Measurements from ENCODE around the gene LAMA3.

Gene LAMA3

DNA sequence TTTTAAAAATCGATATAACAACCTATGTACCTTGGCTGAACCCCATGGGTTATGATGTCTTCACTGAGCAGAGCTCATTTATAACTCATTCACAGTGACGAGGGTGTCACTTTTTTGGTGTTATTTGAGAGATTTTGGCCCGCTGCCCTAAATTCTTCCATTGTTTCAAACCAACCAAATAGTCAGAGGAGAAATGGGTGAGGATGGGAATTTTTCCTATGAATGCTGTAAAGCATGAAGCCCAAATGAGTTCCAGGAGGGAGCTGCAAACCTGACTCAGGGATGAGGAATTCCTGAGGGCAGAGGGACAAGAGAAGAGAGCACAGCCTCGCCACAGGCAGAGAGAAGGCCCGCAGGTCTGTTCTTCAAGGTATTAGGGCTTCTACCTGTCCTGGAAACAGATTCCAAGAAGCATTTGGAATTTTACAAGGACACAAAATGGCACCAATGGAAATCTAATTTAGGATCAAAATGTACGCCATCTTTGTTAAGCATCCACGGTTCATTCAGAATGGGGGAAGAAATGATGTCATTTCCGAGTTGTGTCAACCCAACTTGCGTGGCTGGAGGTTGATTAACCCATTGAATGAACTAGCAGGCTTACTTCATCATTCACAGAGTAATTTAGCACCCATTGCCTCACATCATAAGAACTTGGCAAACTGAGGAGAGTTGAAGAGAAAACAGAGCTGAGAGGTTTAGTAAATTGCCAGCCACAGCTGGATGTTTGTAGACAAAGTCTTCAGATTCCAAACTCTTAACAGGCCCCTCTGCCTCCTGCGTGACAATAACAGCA is 133.5 kb downstream of the LAMA3 start:
- DNase-seq (ENCODE audit: low read depth), result no peak
- TF ChIP-seq, protein P1, sequence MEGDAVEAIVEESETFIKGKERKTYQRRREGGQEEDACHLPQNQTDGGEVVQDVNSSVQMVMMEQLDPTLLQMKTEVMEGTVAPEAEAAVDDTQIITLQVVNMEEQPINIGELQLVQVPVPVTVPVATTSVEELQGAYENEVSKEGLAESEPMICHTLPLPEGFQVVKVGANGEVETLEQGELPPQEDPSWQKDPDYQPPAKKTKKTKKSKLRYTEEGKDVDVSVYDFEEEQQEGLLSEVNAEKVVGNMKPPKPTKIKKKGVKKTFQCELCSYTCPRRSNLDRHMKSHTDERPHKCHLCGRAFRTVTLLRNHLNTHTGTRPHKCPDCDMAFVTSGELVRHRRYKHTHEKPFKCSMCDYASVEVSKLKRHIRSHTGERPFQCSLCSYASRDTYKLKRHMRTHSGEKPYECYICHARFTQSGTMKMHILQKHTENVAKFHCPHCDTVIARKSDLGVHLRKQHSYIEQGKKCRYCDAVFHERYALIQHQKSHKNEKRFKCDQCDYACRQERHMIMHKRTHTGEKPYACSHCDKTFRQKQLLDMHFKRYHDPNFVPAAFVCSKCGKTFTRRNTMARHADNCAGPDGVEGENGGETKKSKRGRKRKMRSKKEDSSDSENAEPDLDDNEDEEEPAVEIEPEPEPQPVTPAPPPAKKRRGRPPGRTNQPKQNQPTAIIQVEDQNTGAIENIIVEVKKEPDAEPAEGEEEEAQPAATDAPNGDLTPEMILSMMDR (IDR thresholded peaks at IDR 0.05; ENCODE audit: control insufficient read depth, extremely low read depth, insufficient read depth), result no peak
- H3K4me3 ChIP-seq (ENCODE audit: low read depth, low read length), result no peak overlapping the region

DNA sequence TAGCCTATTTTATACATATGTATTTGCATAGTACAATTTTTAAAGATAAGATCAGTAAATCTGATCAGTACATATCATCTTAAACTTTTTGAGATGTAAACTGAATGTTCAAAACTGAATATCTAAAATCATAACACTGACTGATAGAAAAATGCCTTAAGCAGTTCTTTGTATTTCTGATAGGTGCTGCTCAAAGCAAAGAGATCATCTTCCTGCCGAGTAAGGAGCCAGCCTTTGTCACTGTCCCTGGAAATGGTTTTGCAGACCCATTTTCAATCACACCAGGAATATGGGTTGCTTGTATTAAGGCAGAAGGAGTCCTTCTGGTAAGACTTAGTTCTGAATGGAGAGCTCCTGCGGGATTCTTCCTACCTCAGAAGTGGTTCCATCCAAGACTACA is 135.0 kb downstream of the LAMA3 start:
- no peak overlapping the region for H3K4me3 ChIP-seq (ENCODE audit: low read depth, low read length)
- peak; percentile 21 for DNase-seq (ENCODE audit: low read depth)

DNA sequence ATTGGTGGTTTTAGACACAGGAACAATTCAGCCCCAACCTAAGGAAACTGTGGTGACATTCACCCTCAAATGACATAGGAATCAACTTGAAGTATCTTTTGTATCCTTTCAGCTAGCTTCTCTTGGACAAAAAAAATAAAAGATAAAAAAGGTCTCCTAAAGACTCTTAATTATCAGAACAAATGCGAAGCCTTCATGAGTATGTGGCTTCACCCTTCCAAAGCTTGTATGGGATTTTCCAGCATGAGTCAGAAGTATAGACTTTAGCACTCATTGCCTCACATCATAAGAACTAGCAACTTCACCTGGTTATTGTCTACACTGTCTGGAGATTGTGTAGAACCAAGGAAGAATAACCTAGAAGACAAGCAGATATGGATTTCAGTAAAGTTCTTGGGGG is 135.4 kb downstream of the LAMA3 start:
- no peak for DNase-seq (ENCODE audit: low read depth)
- TF ChIP-seq, protein P1 (IDR thresholded peaks at IDR 0.05; ENCODE audit: control insufficient read depth, extremely low read depth, insufficient read depth), result no peak
- no peak overlapping the region for H3K4me3 ChIP-seq (ENCODE audit: low read depth, low read length)

More for the DNA sequence above, 135.0 kb downstream of the LAMA3 start:
- TF ChIP-seq, protein P1 (IDR thresholded peaks at IDR 0.05; ENCODE audit: control insufficient read depth, extremely low read depth, insufficient read depth), result peak; percentile 46

DNA sequence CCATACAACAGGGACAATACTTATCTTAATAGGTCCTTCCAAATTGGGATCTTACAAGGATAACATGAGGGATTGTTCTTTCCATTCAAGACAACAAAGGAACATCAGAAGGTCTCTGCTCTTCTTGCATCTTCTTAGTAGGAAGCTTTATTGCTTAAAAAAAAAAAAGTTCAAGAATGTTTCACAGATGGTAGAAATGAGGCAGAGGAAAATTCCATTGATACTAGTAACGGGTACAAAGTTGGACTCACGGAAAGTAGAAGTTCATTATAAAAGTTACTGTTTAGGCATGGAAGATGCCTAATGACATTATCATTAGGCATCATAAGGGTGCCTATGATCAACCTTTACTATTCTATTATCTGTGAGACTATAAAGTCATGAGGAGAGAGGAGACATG is 136.2 kb downstream of the LAMA3 start:
- no peak for DNase-seq (ENCODE audit: low read depth)
- no peak overlapping the region for H3K4me3 ChIP-seq (ENCODE audit: low read depth, low read length)
- TF ChIP-seq, protein P1 (IDR thresholded peaks at IDR 0.05; ENCODE audit: control insufficient read depth, extremely low read depth, insufficient read depth), result no peak

DNA sequence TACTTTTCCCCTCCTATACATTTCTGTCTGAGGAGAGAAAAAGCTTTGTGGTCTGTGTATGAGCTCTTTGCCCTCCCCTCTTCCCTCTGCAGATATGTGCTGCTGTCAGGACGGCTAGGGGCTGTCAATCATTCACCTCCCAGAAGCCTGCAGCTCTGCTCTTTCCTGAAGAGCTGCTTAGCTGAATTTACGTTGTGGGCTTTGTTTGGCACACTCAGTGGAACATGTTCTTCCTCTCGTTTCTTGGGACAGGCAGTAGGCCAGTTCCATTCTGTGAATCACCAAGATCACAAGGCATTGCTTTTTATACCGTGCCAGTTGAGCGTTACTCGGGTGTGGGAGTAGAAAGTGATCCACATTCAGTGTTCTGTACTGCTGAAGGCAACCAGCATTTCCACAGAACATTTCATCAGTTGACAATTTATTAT is 136.7 kb downstream of the LAMA3 start:
- TF ChIP-seq, protein P1 (IDR thresholded peaks at IDR 0.05; ENCODE audit: control insufficient read depth, extremely low read depth, insufficient read depth), result no peak
- peak; percentile 86 for DNase-seq (ENCODE audit: low read depth)
- no peak overlapping the region for H3K4me3 ChIP-seq (ENCODE audit: low read depth, low read length)

DNA sequence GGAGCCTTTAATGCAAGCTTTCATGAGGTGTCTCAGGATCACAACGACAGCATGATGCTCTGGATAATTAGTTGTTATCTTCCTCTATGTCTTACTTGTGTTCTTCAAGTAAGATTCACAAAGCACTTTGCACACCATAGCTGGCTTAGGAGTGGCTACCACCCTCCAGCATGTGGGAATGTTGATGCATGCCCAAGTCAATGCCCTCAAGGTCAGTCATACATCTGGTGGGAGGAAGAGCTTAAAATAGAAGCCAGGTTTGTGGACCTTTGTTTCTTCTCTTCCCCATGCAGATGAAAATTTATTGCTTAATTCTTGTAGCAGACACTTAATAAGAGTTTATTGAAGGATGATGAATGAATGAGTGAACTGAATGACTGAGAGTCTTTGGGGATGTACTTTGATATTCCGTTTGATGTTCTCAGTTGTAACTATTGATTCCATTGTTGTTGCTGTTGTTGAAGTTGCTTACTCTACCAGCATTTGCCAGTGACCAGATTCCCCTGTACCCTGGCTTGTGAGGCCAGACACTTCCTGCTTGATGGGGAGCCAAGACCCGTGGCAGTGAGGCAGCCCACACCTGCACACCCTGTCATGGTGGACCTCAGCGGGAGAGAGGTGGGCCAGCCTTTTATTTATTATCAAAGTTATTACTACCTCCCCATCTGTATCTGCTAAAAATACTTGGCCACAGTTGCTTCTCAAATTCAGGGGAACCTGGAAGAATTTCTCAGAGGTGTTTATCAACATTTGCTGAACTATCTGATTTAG is 137.8 kb downstream of the LAMA3 start:
- no peak overlapping the region for H3K4me3 ChIP-seq (ENCODE audit: low read depth, low read length)
- no peak for DNase-seq (ENCODE audit: low read depth)
- TF ChIP-seq, protein P1 (IDR thresholded peaks at IDR 0.05; ENCODE audit: control insufficient read depth, extremely low read depth, insufficient read depth), result no peak
